Measurements from ENCODE around the gene WDR91. TPM values are rescaled to one million over a fixed set of nuclear protein-coding genes. Genes with fewer than 3 reads are reported as not detected.

WDR91 gene
- total and polyA plus RNA-seq, 11 donors: 3.0 to 11.4 (median 5.7) TPM

DNA sequence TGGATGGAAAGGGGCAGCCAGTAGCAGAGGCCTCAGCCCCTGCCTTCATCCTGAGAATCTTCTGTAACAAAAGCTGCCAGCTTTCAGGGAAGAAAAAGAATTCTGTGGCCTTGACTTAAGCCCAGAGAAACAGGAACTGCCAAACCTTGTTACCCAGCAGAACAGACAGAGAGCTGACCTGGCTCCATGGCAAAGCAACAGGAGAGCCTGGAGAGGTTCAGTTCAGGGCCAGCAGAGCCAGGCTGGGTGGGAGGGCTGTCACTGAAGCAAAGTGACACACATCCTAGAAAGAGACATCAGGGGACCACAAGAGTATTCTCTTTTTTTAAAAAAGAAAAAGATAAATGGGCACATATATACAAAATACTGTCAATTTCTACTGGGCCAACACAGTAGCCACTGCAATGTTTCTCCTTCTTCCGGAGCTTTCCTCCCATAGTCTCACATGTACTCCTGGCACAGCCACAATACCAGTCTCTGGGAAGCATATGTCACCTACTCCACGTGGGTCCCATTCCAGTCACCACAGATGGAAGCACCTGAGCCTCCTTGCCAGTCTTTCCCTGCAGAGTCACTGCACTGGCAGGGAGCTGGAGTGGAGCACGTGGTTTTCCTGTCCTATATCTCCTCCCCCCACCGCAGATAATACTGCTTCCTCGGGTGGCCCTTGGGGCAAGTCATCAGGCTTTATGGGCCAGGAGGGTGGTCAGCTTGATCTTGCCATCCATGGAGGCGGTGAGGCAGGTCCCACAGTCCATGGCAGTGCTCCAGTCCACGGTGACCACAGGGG is 25.7 kb downstream of the WDR91 start:
- DNase-seq: no peak
- H3K9me3 ChIP-seq: peaks cover 0 to 30% (median 21%) of the 10 kb centered on the region in 12 donors
- intact Hi-C loops (cut with DNase I): loop anchor here in 1 of 10 donors (10.0 kb wide), 1 partner anchor 511 kb away; no protein-coding TSS in a partner anchor
- WGBS, 4 donors: 74 to 95% (median 90%) methylated on average over 7 of the region's 7 CpGs
- TF ChIP-seq POLR2A (IDR thresholded peaks at IDR 0.05): no peak
- TF ChIP-seq, protein P1, sequence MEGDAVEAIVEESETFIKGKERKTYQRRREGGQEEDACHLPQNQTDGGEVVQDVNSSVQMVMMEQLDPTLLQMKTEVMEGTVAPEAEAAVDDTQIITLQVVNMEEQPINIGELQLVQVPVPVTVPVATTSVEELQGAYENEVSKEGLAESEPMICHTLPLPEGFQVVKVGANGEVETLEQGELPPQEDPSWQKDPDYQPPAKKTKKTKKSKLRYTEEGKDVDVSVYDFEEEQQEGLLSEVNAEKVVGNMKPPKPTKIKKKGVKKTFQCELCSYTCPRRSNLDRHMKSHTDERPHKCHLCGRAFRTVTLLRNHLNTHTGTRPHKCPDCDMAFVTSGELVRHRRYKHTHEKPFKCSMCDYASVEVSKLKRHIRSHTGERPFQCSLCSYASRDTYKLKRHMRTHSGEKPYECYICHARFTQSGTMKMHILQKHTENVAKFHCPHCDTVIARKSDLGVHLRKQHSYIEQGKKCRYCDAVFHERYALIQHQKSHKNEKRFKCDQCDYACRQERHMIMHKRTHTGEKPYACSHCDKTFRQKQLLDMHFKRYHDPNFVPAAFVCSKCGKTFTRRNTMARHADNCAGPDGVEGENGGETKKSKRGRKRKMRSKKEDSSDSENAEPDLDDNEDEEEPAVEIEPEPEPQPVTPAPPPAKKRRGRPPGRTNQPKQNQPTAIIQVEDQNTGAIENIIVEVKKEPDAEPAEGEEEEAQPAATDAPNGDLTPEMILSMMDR (IDR thresholded peaks at IDR 0.05): no peak
- H3K27me3 ChIP-seq: no peaks in the 10 kb centered on the region
- peaks cover 0 to 11% (median 0%) of the 10 kb centered on the region in 12 donors for H3K4me1 ChIP-seq
- no peak overlapping the region for H3K4me3 ChIP-seq
- peaks cover 0 to 94% (median 73%) of the 10 kb centered on the region in 9 donors for H3K36me3 ChIP-seq
- no peak overlapping the region for H3K27ac ChIP-seq
- ATAC-seq: no peak

DNA sequence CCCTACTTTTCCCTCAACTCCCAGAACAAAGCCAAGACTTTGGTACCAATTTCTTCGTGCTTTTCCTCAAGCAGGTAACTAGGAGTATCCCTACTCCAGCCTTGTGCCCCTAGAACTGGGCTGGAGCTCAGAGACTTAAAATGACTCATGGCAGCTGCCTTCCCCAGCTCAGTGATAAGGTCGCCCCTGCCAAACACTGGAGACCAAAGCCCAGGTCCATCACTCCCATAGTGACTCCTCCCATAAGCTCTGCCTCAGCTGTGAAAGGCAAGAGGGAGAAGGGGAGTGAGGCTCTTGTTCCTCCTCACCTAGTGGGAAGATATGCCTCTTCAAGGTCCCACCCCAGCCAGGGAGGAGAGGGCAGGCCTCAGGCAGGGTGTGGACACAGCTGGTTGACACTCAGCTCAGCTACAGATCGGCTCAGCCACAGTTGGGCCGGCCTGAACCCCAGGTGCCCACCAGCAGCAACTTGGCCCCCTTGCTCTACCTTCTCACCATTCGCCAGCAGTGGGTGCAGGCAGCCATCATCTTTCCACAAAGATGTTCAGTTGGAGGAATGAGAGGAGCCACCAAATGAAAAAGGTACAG is 27.0 kb downstream of the WDR91 start:
- Histone ChIP-seq H3K36me3 (peaks cover 0 to 93% (median 60%) of the 10 kb centered on the region in 9 donors), H3K27ac (no peak overlapping the region), H3K4me3 (no peak overlapping the region), H3K9me3 (peaks cover 0 to 39% (median 28%) of the 10 kb centered on the region in 12 donors), H3K27me3 (no peaks in the 10 kb centered on the region), H3K4me1 (peaks cover 0 to 3% (median 0%) of the 10 kb centered on the region in 12 donors)
- 93 to 97% (median 96%) methylated on average over 5 of the region's 5 CpGs for WGBS, 4 donors
- intact Hi-C loops (cut with DNase I): loop anchor here in 1 of 10 donors (10.0 kb wide), 1 partner anchor 510 kb away; no protein-coding TSS in a partner anchor
- TF ChIP-seq, protein P1 (IDR thresholded peaks at IDR 0.05): no peak
- TF ChIP-seq POLR2A (IDR thresholded peaks at IDR 0.05): no peak
- no peak for ATAC-seq
- no peak for DNase-seq

DNA sequence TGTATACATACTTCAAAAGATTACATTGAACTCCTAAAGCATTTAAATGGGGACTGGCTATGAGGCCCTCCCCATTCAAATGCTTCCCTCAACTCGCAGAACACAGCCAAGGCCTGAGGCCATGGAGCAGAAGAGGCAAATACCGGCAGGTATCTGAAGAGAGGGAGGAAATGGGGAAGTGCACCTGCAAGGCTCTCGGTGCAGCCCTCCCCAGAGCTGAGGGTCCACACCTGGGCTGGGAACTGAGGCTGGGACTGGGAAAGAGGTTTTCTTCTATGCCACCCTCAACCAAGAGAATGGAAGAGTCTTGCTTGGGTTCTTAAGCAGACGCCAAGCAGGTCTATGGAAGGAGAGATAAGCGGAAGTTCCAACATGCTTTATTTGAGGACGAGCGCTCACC is 27.8 kb downstream of the WDR91 start:
- 94 to 98% (median 96%) methylated on average over 7 of the region's 7 CpGs for WGBS, 4 donors
- no peak for ATAC-seq

More for the DNA sequence above, 27.8 kb downstream of the WDR91 start:
- intact Hi-C loops (cut with DNase I): loop anchor here in 1 of 10 donors (10.0 kb wide), 1 partner anchor 509 kb away; no protein-coding TSS in a partner anchor
- Histone ChIP-seq H3K27ac (no peak overlapping the region), H3K4me1 (no peaks in the 10 kb centered on the region), H3K9me3 (peaks cover 0 to 42% (median 28%) of the 10 kb centered on the region in 12 donors), H3K27me3 (no peaks in the 10 kb centered on the region), H3K4me3 (no peak overlapping the region), H3K36me3 (peaks cover 0 to 84% (median 51%) of the 10 kb centered on the region in 9 donors)
- DNase-seq: no peak
- TF ChIP-seq, protein P1 (IDR thresholded peaks at IDR 0.05): no peak
- no peak for TF ChIP-seq POLR2A (IDR thresholded peaks at IDR 0.05)

All from heart left ventricle (tissue), 16 donors.